Kidney epithelial cell (primary cell): Measurements from ENCODE around the gene PPP1R12B. TPM values are rescaled to one million over a fixed set of nuclear protein-coding genes. Genes with fewer than 3 reads are reported as not detected.
A peak's percentile ranks its signal among the peaks of the same experiment; 100 is the strongest.

Source experiments
- DNase-seq: peaks from one replicate; pipeline ENCODE4 v3.0.0-alpha.2; 2010; ENCODE audit warnings: low read depth
- H3K27me3 ChIP-seq: 2 replicates; pipeline ENCODE4 v1.6.0; 2011; ENCODE audit warnings: low read length; ENCODE audit not compliant: control insufficient read depth, insufficient read depth
- H3K36me3 ChIP-seq: 2 replicates; pipeline ENCODE4 v1.5.1; 2011; ENCODE audit warnings: low read length; ENCODE audit not compliant: control insufficient read depth, insufficient read depth
- H3K4me3 ChIP-seq: 2 replicates; pipeline ENCODE4 v1.5.1; 2011; ENCODE audit warnings: low read depth, mild to moderate bottlenecking, control low read depth, low read length
- CTCF ChIP-seq: IDR thresholded peaks from 2 replicates; pipeline ENCODE4 v1.5.1; 2011; ENCODE audit warnings: mild to moderate bottlenecking, moderate library complexity, low read length, control low read depth, inconsistent platforms; ENCODE audit not compliant: insufficient read depth, poor library complexity, severe bottlenecking
- total RNA-seq: library from RNA; depleted of rRNA; stranded (reverse); fragments of >200 nt; gene quantifications from 2 replicates; pipeline ENCODE4 v1.2.3, GENCODE V29; 2015

The PPP1R12B gene
- total RNA-seq, 1 donor from 2014 or later = 6.8 TPM

- H3K4me3 ChIP-seq = no peak overlapping the region
- TF ChIP-seq CTCF = peak; percentile 15
- peak; percentile 100 for DNase-seq
- no peaks in the 10 kb centered on the region for H3K36me3 ChIP-seq
- no peaks in the 10 kb centered on the region for H3K27me3 ChIP-seq
These were observed 240.9 kb downstream of the PPP1R12B start for GRCh38 chr1:202589190-202589930.

GRCh38 chr1:202590126-202590525 lies 241.6 kb downstream of the PPP1R12B start:
- DNase-seq = no peak
- H3K27me3 ChIP-seq = no peaks in the 10 kb centered on the region
- no peak for TF ChIP-seq CTCF
- no peak overlapping the region for H3K4me3 ChIP-seq
- H3K36me3 ChIP-seq = no peaks in the 10 kb centered on the region

GRCh38 chr1:202590975-202591411 lies 242.5 kb downstream of the PPP1R12B start:
- no peaks in the 10 kb centered on the region for H3K27me3 ChIP-seq
- no peak for DNase-seq
- no peaks in the 10 kb centered on the region for H3K36me3 ChIP-seq
- no peak for TF ChIP-seq CTCF
- no peak overlapping the region for H3K4me3 ChIP-seq

GRCh38 chr1:202591515-202591914 lies 243.0 kb downstream of the PPP1R12B start:
- no peak overlapping the region for H3K4me3 ChIP-seq
- no peak for DNase-seq
- no peaks in the 10 kb centered on the region for H3K36me3 ChIP-seq
- no peak for TF ChIP-seq CTCF
- no peaks in the 10 kb centered on the region for H3K27me3 ChIP-seq

- no peaks in the 10 kb centered on the region for H3K27me3 ChIP-seq
- no peak for TF ChIP-seq CTCF
- no peak for DNase-seq
- no peaks in the 10 kb centered on the region for H3K36me3 ChIP-seq
- H3K4me3 ChIP-seq = no peak overlapping the region
These were observed 243.6 kb downstream of the PPP1R12B start for GRCh38 chr1:202592146-202592545.

GRCh38 chr1:202593845-202594244 lies 245.3 kb downstream of the PPP1R12B start:
- no peaks in the 10 kb centered on the region for H3K27me3 ChIP-seq
- peak; percentile 53 for DNase-seq
- TF ChIP-seq CTCF = no peak
- H3K36me3 ChIP-seq = no peaks in the 10 kb centered on the region
- no peak overlapping the region for H3K4me3 ChIP-seq
